Activated CD4-positive, alpha-beta T cell treated with anti-CD3 and anti-CD28 coated beads for 4 hours (primary cell): ENCODE results near the gene COLEC12.

ENCODE experiments used
- DNase-seq, 2 donors: peaks; one replicate each; pipeline ENCODE4 v3.0.0-alpha.2; 2020

Gene COLEC12

DNA sequence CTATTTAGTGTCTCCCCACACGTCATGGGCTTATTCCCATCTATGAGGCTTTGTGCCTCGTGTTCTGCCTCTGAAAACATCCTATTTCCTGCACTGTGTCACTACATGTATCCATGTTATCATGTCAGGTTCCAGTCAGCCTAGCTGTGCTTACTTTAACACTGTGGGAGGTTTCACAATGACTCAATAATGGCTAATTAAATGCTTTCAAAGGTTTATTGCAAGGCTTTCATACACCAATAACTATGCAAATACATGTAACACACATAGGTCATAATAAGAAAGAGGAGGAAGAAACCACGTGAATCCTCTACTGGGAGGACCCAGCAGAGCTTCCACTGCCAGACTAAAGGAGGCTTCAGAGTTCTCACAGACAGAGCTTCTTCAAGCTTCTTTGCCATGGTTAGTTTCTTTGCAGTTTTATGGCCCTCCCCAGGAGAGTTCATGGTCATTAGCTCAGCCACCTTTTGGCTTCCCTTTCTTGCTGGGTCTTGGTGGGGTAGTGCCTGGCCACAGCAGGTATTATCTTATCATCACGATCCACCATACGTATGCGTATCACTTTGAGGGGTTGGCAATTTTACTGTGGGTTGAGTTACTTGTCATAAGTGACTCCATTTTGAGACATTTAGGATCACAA, 5.1 kb upstream of the COLEC12 start:
- no peak for DNase-seq

DNA sequence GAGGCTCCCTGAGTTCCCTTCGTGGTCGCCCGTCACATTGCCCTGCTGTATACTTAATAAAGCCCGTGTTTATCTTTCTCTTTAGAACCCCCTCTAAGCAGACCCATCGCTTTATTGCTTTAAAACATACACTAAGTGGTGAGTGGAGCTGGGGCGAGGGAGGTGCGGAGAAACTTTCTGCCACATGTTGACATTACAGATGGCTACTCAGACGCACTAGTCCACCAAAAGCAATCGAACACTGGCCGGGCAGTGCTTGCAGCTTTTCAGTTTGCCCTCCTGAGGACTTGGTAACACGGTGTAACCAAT, 859 bp upstream of the COLEC12 start:
- DNase-seq: no peak

DNA sequence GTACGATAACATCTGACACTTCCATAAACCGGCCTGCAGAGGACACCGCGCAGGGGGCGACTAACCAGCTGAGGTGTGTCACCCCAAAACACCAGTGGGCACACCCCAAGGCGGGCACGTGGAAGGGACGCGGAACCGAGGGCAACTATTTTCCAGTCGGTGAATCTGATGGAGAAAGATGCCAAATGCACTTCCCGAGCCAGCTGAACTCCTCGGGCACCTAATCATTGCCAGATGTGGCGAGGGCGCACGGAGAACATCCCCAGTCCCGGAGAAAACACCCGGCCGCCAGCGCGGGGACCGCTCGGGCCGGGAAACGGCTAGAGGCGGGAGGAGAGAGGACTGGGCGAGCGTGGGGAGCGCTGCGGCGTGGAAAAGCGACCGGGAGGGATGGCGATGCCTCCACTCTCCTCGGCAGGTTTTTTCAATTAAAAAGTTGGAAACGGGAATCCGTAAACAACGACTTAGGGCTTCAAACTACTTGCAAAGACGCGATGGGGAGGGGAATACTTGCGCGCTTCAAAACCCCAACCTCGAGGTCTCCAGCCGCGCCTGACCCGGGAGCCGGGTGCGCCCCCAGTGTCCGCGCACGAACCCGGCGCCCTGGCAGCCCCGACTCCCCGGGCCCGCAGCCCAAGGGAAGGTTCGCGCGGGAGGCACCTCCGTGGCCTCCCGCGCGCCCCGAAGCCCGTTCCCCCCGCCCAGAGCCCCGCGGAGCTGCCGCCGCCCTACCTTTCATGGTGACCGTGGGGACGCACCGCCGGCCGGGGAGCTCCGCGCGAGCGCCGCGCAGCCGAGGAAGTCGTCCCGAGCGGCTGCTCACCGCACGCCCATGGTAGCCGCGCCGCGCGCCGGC, 497 bp downstream of the COLEC12 start:
- no peak for DNase-seq

DNA sequence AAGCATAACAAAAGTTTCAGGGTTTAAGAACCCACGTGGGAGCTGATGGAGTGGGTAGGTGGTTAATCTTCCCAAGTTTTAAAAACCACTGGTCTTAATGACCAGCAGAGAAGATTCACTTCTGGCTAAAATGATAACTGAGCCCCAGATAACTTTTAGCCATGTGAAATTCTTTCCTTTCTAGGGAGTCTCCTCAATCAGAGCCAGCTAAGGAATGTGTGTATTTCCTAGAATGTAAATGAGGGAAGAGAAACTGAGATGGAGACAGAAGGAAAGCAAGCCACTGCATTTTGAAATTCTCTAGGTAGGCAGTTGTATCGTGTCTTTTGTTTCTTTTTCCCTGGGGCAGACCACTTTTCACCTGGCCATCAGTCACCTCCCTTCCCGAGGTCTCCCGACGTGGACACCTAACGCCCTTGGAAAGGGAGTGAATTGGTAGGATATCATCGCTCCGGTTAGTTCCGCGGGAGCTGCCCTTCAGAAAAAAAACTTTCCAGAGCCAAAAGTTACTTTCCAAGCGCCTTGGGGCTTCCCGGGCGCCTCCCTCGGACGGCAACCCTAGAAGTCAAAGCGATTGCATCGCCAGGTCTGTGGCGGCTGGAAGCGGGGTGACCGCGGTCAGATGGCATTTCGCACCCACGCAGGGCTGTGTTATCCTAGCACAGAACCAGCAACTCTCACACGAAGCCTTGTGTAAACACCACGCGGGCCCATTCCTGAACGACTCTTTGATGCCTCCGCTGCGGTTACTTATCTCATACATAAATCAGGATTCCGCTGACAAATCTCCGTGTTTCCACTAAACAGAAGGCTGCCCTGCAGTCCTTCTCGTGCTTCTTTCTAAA, 1.3 kb downstream of the COLEC12 start:
- no peak for DNase-seq

DNA sequence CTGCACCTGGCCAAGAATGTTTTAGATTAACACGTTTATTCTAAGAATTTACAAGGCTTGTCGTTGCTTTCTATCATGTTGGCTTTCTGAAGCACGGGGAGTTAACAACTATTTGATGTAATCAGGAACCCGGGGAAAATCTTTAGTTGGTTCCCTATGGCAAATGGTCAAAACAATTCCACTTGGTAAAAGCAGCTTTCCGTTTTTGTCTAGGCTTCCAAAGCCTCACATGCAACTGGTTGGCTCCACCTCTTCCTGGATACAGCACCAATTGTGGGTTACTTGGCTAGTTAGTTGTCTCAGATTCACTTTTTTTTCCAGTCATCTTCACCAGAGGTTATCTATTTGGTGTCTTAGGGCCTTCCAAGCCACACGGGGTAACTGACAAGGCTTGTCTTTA, 2.8 kb downstream of the COLEC12 start:
- no peak for DNase-seq

DNA sequence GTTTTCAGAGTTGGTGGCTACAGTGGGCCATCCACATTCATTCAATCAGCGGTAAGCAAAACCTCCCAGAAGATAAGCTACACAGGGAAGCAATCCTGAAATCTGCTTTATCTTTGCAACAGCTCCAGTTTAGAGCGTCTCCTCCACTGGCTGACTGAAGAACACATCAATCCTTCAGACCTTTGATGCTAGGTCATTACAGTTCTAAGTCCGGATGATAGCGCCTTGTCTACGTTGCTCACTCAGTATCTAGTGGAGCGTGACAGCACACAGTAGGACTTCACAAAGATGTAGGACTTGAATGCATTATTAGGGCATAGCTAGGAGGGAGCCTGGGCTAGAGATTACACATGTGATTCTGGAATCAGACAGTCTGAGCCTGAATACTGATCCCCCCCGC, 5.0 kb downstream of the COLEC12 start:
- no peak for DNase-seq

DNA sequence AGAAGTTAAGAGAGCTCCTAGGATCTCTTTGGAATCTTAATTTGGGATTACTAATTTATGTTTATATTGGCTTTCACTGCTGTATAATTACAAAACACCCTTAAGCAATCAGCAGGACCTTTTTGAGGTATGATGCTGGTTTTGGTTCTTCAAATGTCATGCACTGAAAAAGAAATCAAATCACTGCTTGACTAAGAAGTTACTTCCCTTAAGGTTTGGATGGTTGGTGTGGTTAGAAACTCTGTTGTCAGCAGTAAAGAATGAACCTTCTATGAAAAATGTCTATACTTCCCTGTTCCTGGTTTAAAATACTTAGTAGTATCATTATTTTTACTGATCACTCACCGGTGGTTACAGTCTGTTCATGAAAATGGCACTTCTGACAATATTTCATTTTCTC, 5.5 kb downstream of the COLEC12 start:
- no peak for DNase-seq

DNA sequence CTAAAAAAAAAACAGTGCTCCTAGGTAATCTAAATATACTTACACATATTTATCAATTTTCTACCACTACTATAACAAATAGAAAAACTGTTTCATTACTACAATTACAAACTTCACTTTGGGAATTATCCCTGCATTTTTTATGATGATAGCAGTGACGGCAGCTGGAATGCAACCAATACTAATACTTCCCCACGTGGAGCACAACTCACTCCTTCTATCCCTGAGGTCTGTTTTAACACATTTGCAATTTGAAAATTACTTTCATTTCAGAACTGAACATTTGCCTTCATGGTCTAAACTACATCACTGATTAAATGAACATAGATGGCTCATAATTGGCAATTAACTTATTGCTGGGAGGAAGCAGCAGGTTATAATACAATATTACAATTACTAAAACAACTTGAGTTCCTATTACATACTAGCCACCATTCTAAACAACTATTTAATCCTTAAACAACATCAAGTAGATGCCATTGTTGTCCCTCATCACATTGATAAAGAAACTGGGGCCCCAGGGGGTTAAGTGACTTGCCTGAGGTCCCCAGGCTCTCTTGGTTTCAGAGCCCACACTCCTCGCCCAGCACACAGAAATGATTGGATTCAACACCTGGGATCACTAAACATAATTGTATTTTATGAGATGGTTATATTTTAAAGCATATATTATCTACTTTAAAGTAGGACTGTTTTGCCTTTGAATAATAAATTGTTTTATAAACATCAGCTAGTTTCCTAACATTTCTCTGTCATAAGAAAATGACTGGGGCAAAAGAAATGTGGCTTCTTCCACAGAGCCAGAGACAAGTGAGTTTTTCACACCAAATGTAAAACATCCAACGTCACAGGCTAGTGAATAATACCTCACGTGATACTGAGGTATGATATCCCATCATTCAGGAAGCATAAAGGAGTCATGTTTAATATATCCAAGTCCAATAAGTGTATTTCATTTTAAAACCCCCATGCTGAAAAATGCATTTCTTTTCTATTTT, 6.2 kb downstream of the COLEC12 start:
- no peak for DNase-seq

DNA sequence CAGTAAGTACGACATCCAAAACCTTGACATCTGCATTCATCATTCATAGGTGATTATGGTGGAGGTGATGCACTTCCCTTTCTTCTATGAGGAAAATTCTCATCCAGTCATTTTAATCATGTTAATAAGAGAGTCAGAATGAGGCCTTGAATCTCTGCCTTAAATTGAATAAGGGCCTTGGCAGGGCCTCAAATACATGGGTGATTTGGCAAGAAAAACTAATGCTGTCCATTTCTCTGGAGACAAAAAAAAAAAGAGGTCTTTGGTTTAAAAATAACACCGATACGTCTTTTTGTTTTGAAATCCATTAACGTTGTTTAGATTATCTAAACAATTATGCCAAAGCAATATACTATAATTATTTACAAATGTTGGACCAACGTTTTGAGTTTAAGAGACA, 8.1 kb downstream of the COLEC12 start:
- DNase-seq: no peak

DNA sequence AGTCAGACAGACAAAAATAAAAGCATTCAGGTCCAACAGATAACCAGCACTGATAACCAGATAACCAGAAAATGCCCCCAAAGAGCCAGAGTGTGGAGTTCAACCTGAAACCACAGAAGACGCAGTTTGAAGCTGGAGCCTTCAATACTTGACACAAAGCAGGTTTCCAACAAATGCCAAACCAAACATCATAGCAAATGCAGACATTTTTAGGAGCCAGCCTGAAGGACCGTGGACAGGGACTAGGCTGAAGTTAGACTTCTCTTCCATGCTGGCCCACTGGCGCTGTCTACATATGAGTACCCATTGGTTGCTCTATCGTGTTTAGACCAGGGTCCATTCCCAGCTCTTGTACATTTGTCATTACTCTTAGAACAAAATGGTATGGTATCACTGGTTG, 9.9 kb downstream of the COLEC12 start:
- no peak for DNase-seq

DNA sequence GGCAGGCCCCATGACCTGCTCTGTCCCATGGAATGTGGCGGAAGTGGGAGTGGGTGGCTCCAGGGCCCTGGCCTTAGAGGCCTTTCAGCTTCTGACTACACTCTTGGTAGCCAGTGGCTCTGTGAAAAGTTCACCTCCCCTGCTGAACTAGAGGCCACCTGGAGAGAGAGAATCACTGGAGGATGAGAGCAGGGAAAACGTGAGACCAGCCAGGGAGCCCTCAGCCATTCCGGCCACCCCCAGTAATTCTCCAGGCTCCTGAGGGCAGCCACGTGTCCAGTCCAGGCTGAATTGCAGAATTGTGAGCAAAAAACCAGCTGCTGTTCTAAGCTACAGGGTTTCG, 10.5 kb downstream of the COLEC12 start:
- no peak for DNase-seq

DNA sequence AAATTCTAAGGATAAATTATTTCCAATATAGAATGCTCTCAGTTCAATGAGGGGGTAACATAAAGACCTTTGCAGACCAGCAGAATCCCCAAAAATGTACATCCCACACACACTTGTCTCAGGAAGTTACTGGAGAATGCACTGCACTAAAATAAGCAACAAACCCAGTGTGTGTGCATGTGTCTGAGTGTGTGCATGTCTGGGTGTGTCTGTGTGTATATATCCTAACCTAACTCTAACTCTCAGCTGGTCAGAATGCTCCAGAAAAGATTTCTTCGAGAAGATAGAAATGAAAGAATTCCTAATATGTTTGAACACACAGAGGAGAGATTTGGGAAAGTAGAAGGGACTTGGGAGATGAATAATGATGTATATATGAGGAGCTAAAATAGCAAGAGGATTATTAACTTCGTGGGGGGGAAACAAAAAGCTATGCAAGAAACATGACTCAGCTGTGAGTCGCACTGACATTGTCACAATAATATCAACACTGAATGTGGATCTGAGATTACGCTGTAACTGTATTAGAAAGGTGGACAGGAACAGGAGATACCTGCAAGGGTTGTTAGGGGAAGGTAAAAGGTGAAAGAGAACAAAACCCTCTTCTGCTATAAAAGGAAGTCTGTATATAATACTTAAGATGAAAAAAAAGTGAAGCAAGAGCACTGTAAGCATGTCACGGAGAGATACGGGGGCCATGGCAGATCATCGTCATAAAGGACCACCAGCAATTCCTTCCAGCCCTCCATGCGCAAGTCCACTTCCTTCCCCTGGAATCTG, 11.1 kb downstream of the COLEC12 start:
- DNase-seq: no peak

DNA sequence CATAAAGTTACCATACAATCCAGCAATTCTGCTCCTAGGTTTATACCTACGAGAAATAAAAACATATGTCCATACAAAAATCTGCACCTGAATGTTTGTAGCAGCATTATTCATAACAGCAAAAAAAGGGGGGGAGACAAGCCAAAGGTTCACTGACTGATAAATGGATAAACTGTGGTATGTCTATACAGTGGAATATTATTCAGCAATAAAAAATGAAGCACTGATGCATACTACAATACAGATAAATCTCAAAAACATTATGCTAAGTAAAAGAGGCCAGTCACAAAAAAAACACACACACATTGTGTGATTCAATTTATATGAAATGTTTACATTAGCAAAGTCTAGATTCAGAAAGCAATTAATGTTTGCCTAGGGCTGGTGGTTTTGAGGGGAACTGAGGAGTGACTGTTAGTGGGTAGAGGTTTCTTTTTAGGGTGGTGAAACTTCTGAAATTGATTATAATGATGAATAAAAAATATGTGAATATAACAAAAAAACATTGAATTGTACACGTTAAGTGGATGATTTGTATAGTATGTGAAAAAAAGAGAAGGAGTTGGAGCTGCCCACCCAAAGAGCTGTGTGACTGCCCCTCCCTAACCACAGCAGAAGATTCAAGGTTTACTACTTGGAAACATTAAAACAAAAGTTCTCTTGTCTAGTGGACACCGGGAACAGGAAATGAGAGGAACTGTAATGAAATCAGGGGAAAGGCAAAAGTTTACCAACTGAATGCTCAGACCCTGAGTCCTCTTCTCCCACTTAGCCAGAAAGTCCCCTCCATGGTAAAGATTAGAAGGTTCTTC, 13.4 kb downstream of the COLEC12 start:
- no peak for DNase-seq

DNA sequence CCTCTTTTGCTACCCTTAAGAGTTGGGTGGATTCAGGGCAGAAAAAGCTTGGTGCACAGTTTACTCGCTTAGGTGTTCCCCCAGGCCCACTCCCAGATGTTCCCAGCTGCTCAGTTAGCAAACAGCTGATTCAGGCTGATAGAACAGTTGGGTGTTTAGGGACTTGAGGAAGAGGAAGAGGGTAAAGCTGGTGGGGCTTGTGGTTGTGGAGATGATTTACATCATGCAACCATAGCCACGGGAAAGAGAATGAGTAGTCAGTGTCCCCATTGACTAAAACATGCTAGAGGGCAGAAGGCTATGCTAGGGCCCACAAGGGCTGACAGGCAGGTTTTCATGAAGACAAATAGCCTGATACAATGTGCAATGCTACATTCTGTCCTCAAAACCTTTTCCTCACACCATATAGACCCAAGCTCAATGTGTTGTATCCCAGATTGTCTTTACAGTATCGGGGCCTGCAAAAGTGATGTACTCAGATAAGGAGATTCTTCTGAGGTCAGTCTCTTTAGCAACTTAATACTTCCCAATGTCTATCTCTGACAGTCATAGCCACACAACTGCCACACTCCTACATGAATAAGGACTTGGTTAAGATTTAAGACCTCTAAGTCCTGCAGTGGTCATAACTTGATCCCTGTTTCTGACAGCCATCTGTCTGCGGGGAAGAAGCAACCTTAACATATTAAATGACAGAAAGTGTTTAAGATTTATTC, 15.6 kb downstream of the COLEC12 start:
- DNase-seq: no peak

DNA sequence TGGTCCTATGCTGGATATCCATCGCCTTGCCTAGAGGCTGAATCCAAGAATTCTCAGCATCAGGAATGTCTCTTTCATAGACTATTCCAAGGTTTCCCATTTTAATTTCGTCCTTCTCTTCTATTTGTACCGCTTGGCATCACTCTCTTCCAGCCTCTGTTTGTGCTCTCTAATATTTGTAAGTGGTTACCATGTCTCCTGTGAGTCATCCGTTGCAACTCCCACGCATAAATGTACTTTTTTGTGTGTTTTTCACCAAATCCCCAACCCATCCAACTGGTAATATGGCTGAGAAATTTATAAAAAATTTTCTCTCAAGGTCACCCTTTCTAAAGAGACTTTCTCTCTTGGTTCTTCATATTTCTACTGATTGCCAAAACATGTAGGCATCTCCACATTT, 21.8 kb downstream of the COLEC12 start:
- DNase-seq: no peak

DNA sequence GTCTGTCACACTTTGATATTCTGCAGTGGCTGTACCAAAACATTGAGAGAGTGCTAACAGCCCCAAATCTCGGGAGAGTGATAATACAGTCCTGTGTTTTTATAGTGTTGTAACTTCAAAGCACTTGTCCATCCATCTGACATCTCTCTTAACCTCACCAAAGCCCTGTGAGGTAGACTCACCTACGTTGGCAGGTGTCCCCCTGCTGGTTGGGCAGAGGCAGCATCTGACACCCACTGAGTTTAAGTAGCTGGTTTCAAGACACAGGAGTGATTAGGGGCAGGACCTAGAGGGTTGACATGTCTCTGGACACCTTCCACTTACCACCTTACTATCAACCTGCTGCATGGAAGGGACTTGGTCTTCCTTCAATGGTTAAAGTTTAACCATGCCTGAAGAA, 22.9 kb downstream of the COLEC12 start:
- DNase-seq: peak in 1 of 2 donors; percentile 13

DNA sequence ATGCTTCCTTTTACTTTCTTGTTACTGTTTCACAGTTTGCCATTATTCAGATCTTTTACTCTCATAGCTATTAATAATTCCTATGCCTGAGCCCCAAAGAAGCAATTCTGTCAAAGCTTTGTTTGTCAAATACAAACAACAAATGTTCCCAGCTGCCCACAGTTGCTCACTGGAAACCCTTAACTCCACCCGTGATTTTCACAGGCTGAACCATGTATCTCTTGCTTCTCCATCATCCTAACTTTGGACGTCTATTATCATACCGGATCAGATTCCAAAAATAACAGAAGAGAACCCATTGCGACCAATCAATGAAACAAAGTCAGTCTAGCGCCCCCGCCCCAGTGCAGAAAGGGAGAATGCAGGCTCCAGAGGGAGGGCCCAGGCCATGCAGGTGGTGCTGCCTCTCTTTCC, 24.2 kb downstream of the COLEC12 start:
- no peak for DNase-seq

DNA sequence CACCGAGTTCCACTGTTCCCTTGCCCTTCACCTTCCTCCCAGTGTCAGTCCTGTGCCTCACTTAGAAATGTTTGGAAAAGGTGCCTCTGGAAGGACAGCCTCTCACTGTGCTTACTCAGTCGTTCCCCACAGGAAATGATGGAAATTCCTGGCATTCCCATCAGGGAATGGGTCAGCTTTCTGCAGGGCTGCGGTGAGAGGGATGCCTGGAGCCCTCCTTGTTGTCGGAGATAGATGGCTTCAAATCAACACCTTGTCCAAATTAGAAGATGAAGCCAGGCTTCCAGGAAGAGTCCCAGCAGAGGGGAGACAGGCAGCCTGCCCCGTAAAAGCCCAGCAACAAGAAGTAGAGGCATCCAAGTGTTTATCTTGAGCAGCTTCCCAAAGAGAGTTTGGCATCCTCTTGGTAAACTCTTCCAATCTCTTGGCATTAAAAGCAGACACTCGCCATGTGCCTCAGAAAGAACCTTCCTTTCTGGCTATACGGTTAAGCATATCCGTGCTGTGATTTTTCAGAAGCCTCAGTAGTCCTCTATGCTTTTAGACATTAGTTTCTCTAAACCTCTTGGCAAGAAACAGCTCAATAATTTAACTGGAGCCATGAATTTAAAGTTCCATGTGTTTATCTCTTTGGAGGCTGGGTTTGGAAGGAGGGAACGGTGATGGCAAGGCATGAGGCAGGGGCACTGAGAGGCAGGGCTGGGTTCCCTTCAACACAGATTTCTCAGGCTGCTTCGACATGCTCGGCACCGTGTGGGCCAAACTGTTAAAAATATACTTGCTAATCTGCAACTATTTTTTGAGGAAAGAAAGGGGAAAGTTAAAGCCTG, 25.1 kb downstream of the COLEC12 start:
- no peak for DNase-seq

DNA sequence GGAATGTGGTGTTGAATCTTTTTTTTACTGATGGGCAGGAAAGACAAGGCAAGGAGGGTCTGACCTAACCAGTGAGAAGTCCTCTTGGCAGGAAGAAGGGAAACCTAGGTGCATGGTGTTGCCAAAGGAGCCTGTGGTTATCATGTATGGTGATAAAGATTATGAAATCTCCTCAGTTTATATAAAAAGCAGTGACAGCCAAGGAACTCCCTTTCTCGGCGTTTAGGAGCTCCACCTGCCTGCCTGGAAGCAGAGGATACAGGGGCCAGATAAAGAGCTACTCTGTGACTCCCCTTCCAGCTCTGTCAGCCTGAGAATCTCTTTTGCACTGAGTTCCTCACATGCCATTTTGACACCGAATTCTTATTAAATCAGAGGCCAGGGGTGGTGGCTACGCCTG, 26.1 kb downstream of the COLEC12 start:
- no peak for DNase-seq
